DND-41 (cell line): Measurements from ENCODE around the gene SHISA7.

Experiments used
- EZH2 ChIP-seq: IDR thresholded peaks from 3 replicates; pipeline ENCODE4 v1.6.1; 2012; ENCODE audit warnings: borderline replicate concordance, low read depth, mild to moderate bottlenecking, moderate library complexity, low read length, inconsistent platforms; ENCODE audit not compliant: severe bottlenecking
- TF ChIP-seq, protein P1 (sequence below): IDR thresholded peaks from 2 replicates; pipeline ENCODE4 v1.5.1; 2012; ENCODE audit warnings: borderline replicate concordance, low read length, moderate library complexity, mild to moderate bottlenecking; ENCODE audit not compliant: poor library complexity, severe bottlenecking; ENCODE audit errors: extremely low read depth

DNA sequence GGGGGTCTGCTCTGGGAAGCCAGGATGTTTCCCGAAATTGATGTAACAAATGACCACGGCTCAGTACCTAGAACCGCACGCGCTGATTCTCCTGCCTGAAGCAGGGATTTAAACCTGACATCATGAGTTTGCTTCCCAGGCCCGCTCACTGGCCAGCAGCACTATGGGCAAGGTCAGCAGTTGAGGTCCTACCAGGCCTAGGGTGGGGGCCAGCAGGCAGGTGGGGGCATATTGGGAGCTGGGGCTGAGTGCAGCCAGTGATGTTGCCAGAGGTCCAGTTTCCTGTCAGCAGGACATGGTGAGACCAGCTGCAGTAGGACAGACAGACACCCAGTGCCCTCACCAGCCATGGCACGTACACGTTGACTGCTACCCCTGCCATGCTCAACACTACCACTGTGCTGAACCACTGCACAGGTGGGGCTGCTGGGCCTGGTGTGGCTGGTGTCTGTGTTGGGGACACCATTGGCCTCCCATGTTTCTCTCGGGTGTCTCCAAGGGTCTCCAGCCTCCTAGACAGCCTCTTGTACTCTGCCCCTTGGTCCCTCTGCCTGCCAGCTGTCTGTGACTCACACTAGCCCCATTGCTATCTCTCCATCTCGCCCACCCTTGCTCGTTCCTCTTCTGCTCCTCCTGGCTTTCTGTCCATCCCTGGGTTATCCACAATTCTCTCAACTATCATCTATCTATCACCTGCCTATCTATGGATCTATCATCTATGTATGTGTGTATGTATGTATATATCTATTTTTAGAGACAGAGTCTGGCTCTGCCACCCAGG lies 22.6 kb upstream of the SHISA7 start:
- TF ChIP-seq, protein P1, sequence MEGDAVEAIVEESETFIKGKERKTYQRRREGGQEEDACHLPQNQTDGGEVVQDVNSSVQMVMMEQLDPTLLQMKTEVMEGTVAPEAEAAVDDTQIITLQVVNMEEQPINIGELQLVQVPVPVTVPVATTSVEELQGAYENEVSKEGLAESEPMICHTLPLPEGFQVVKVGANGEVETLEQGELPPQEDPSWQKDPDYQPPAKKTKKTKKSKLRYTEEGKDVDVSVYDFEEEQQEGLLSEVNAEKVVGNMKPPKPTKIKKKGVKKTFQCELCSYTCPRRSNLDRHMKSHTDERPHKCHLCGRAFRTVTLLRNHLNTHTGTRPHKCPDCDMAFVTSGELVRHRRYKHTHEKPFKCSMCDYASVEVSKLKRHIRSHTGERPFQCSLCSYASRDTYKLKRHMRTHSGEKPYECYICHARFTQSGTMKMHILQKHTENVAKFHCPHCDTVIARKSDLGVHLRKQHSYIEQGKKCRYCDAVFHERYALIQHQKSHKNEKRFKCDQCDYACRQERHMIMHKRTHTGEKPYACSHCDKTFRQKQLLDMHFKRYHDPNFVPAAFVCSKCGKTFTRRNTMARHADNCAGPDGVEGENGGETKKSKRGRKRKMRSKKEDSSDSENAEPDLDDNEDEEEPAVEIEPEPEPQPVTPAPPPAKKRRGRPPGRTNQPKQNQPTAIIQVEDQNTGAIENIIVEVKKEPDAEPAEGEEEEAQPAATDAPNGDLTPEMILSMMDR, result no peak
- TF ChIP-seq EZH2, result no peak
